Sigmoid colon (tissue), 3 donors: ENCODE results near the gene MIPEP.

Experiments used
- POLR2A ChIP-seq, 2 donors: fragments of 450-650 bp; IDR thresholded peaks; one replicate each; pipeline ENCODE4 v1.6.1; 2016; ENCODE audit warnings: antibody characterized with exemption in 2 of 2, mild to moderate bottlenecking in 2 of 2, moderate library complexity in 2 of 2
- TF ChIP-seq, protein P1 (sequence below), 4 experiments: fragments of 450-650 bp in 3 of 4; fragments of 200-600 bp in 1 of 4; IDR thresholded peaks; one replicate each; pipeline ENCODE4 v1.5.1; 2016 to 2019; ENCODE audit warnings: antibody characterized with exemption in 4 of 4, mild to moderate bottlenecking in 3 of 4, moderate library complexity in 2 of 4

DNA sequence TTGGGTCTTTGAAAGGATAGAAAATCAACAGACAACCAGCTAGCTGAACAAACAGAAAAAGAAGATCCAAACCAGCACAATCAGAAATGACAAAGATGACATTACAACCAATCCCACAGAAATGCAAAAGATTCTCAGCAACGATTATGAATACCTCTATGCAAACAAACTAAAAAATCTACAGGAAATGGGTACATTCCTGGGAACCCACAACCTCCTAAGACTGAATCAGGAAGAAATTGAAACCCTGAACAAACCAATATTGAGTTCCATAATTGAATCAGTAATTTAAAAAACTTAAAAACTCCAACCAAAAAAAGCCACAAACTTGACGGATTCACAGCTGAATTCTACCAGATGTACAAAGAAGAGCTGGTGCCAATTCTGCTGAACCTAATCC is 29.0 kb upstream of the MIPEP start:
- TF ChIP-seq, protein P1, sequence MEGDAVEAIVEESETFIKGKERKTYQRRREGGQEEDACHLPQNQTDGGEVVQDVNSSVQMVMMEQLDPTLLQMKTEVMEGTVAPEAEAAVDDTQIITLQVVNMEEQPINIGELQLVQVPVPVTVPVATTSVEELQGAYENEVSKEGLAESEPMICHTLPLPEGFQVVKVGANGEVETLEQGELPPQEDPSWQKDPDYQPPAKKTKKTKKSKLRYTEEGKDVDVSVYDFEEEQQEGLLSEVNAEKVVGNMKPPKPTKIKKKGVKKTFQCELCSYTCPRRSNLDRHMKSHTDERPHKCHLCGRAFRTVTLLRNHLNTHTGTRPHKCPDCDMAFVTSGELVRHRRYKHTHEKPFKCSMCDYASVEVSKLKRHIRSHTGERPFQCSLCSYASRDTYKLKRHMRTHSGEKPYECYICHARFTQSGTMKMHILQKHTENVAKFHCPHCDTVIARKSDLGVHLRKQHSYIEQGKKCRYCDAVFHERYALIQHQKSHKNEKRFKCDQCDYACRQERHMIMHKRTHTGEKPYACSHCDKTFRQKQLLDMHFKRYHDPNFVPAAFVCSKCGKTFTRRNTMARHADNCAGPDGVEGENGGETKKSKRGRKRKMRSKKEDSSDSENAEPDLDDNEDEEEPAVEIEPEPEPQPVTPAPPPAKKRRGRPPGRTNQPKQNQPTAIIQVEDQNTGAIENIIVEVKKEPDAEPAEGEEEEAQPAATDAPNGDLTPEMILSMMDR (IDR thresholded peaks at IDR 0.05), result no peak
- no peak for TF ChIP-seq POLR2A (IDR thresholded peaks at IDR 0.05)
